AG08396 (cell line): ENCODE data around the gene ZNF57.
"Not testable (repeated sequence)": the region's sequence is repeated elsewhere in the genome, so short reads cannot be mapped to it uniquely, and the experiment has no call there.

ENCODE experiments used
- DNase-seq: peaks from one replicate; pipeline ENCODE4 v3.0.0; 2012; ENCODE audit warnings: low spot score, mixed read lengths

ZNF57 gene

DNA sequence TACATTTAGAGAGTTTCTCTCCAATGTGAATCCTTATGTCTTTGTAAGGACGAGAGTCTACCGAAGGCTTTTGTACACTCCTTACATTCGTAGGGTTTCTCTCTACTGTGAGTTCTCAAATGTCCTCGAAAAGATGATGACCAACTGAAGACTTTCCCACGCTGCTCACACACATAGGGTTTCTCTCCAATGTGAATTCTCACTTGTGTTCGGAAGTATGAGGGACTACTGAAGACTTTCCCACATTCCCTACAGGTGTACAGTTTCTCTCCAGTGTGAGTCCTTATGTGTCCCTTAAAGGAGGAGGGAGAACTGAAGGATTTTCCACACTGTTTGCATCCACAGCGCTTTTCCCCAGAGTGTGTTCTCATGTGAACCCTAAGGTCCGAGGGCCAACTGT is 4.0 kb upstream of the ZNF57 start:
- no peak for DNase-seq

DNA sequence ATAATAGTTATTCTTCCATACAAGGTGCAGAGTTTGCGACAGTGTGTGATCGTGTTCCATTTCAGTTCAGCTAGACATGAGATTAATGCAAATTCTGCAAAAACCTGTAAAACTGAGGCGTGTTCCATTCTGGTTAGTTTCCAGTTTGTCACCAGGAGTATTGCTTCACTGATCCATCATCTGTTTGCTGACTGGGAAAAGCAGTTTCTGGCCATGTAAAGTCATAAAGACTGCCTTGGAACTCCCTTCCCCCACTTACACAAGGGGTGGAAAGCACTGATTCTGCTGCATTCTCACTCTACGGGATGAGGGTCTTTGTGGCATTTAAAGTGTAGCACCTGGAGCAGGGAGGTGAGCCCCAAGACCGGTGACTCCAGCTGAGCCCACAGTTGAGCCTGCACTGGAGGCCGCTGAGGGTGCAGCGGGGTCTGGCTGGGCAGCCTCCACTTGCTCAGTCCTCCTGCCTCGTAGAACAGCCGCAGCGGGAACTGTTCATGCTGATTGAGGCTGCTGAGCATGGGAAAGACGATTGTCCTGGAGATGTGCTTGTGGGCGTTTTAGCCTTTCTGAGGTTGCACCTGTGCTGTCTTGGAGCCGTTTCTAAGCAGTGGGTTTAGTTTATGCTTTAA is 2.0 kb downstream of the ZNF57 start:
- no peak for DNase-seq

DNA sequence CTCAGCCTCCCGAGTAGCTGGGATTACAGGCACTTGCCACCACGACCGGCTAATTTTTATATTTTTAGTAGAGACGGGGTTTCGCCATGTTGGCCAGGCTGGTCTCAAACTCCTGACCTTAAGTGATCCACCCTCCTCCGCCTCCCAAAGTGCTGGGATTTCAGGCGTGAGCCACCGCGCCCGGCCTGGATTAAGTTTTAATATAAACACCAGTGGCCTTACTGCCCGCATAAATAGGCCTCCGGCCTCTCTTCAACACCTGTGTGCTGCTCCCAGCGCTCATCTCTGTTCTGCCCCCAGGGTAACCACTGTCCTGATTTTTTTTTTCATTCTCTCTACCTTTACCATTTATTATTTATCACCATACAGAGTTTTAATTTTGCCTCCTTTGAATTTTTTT is 2.6 kb downstream of the ZNF57 start:
- DNase-seq, result not testable (repeated sequence)

DNA sequence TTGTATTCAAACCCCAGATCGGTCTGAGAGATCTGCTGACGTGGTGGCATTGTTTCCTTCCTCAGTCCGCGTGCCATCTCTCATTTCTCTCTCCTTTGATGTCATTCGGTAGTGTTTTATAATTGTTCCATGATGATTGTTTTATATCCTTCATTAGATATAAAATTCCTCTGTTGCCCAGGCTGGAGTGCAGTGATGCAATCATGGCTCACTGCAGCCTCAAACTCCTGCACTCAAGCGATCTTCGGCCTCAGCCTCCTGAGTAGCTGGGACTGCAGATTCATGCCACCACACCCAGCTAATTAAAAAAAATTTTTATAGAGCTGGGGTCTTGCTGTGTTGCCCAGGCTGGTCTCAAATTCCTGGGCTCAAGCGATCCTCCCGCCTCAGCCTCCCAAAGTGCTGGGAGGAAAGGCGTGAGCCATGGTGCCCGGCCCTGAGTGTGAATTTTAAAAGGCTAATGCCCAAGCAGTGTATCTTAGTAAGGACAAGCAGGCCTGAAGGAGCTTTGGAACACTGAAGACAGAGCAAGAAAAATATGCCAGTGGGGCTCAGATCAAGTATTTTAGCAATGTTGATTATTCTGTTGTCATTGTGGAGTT is 5.3 kb downstream of the ZNF57 start:
- DNase-seq, result no peak

DNA sequence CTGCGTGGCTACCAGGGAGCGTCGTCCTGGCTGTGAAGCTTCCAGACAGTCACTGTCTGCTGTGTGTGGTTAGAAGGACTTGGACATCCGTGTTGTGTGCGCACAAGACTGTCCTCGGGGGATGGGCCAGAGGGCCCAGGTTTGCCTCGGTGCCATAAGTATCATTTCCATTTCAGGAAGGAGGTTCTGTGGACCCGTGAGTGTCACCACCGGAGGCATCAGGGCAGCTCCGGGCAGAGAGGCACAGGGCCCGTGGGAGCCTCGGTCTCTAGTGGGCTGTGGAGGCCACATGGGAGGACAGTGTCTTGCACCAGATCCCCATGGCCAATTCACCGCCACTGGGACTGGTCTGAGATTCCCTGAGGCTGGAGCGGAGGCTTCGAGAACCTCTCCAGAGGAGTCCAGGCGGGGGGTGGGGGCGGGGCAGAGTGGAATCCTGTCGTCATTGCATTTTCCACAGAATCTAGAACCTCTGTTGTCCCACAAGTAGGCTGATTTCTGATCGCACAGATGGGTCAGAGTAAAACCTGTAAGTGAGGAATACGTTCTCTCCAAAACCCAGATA is 6.0 kb downstream of the ZNF57 start:
- DNase-seq, result no peak

DNA sequence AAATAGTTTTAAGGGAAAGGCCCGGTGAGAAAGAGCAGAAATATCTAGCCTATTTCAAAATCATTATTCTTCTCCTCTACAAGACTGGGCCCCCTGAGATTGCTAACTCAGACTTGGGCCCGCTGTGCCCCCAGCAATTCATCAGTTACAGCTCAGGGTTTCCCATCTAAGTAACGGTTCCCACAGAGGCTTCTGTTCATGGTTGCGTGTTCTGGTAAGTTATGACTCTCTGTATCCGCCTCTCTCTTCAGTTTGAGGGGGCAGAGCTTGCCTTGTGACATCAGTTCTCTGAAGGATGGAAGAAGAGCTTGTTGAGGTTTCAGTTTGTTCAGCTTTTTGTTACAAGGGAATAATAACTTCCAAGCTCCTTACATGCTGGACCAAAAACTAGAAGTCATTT is 11.6 kb downstream of the ZNF57 start:
- DNase-seq, result no peak

DNA sequence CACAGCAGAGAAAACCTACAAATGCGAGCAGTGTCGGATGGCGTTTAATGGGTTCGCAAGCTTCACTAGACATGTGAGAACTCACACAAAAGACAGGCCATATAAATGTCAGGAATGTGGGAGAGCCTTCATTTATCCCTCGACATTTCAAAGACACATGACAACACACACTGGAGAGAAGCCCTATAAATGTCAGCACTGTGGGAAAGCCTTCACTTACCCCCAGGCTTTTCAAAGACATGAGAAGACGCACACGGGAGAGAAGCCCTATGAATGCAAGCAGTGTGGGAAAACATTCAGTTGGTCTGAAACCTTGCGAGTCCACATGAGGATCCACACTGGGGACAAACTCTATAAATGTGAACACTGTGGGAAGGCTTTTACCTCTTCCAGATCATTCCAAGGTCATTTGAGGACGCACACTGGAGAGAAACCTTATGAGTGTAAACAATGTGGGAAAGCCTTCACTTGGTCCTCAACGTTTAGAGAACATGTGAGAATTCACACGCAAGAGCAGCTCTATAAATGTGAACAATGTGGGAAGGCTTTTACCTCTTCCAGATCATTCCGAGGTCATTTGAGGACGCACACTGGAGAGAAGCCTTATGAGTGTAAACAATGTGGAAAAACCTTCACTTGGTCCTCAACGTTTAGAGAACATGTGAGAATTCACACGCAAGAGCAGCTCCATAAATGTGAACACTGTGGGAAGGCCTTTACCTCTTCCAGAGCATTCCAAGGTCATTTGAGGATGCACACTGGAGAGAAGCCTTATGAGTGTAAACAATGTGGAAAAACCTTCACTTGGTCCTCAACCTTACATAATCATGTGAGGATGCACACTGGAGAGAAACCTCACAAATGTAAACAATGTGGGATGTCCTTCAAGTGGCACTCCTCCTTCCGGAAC is 16.8 kb downstream of the ZNF57 start:
- no peak for DNase-seq

DNA sequence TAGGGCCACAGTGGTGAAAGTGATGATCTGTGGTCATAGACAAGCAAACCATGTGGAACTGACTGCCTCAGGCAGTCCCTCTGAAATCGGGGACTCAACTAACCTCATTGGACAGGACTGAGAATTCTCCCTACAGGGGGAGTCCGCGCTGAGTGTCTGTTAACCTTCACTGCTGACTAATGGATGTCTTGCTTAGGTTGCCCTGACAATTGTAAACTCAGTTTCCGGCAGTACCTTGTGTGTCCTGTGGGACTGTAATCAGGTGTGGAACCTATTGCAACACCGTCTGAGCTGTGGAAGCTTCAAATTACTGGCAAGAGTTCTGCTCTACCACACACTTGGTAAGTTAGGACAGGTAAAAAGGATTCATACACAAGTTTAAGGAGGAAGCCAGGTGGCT is 22.3 kb downstream of the ZNF57 start:
- DNase-seq, result no peak

DNA sequence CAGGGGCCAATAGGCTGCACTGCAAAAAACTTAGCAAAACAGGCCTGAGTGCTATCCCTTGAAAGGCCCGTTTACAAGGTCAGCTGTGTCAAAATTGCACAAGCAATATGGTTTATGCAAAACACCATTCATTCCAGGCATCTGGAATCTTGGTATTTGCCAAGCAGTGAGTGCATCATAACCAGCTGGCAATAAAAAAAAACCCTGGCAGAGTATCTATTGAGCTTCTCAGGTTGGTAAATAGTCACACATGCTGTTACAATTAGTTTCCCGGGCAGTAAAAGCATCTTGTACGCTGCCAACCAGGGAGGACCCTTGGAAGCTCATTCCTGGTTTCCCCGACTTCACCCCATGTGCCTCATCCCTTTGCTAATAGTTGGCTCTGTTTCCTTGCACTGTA is 22.8 kb downstream of the ZNF57 start:
- peak; percentile 60 for DNase-seq

DNA sequence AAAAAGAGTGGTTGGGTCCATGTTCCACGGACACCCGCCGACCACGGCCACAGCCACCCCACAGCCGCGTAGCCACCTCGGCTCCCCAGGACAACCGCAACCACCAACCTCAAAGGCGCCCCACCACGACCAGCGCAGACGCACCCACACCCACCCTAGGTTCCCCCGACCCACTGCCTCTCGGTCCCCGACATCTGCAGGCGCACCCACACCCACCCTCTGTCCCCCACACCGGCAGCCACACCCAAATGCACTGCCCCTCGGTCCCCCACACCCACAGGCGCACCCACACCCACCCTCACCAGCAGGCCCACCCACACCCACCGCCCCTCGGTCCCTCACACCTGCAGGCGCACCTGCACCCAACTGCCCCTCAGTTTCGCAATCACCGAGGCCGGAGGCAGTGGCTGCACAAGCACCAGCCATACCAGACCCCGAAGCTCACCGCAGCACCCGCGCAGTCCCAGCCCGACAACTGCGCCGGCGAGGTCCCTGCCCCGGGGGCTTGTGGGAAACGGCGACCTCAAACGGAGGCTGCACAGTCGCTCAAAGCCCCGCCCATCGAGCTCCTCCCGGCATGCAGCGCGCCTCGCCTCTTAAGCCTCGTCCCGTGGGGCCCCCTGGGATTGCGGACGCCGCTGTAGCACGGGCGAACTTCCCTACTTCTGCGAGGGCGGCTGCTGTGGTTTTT is 25.8 kb downstream of the ZNF57 start:
- no peak for DNase-seq

DNA sequence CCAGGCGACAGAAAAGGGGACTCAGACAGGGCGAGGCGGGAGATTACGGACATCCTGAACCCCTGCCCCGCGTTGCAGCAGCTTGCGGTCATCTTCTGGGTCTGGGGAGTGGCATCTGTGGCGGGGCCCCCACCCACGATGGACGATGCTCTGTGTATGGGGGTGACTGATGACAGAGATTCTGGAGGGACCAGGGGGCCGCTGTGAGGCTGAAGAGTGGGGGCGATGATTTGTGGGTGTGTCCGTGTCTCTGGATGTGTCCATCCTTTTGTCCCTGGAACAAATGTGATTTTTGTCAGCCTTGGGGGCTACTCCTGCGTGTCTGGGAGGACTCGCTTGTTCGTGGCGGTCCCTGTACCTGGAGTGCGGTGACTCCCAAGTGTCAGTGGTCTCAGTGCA is 26.3 kb downstream of the ZNF57 start:
- DNase-seq, result no peak

DNA sequence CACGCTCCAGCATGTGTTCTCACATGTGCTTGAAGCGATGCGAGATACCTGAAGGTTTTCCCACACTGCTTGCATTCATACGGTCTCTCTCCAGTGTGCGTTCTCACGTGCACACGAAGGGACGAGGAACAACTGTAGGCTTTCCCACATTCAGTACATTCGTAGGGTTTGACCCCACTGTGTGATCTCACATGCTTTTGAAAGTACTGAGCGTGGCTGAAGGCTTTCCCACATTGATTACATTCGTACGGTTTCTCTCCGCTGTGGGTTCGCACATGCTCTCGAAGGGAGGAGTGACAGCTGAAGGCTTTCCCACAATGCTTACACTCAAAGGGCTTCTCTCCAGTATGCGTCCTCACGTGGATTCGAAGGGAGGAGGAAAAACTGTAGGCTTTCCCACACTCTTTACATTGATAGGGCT is 32.8 kb downstream of the ZNF57 start:
- DNase-seq, result no peak

DNA sequence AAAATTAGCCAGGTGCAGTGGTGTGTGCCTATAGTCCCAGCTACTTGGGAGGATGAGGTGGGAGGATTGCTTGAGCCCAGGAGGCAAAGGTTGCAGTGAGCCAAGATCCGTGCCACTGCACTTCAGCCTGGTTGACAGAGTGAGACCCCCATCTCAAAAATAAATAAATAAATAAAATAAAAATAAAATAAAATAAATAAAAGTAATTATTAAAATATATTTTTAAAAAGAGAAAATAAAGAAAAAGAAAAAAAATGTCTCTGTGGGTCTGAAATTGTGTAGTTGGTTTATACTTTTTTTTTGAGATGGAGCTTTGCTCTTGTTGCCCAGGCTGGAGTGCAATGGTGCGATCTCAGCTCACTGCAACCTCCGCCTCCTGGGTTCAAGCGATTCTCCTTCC is 35.1 kb downstream of the ZNF57 start:
- DNase-seq, result not testable (repeated sequence)

DNA sequence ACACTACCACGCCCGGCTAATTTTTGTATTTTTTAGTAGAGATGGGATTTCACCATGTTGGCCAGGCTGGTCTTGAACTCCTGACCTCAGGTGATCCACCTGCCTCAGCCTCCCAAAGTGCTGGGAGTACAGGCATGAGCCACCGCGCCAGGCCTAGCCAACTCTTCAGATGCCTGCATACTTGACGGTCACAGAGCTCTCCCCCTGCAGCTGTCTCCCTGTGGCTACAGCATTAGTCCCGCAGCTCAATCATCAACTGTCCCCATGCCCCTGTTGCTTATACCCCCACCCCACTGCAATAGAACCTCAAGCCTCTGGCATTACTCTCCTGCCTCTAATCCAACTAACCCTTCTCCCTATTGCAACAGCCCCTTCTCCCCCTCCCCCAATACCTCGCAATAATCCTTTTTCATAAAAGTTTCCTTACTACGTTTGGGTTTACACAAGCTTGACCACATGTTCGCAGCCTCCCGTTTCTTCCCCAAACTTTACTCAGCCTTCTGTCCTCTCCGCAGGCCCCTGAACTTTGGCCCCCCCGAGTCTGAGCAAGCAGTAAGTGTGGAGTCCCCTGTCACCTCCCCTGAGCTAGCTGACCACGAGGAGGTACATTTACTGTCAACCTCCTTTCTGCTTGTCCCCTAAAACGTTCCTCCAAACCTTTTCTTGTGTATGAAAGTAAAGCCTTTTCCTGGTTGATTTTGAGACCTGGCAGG is 42.4 kb downstream of the ZNF57 start:
- no peak for DNase-seq

DNA sequence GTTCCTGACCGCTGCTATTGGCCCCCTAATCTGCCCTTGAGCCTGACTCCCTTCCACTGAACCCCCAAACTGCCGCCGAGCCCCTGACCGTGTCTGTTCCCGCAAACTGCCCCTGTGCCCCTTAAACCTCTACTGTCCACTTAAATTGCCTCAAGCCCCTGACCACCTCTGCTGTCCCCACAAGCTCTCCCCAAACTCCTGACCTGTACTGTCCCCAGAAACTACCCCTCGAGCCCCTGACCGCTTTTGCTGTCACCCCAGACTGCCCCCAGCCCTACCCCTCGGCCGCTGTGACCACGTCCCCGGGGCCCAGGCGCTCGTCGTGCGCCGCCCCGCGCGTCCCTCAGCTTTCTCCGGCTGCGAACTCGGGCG is 43.7 kb downstream of the ZNF57 start:
- DNase-seq, result no peak

DNA sequence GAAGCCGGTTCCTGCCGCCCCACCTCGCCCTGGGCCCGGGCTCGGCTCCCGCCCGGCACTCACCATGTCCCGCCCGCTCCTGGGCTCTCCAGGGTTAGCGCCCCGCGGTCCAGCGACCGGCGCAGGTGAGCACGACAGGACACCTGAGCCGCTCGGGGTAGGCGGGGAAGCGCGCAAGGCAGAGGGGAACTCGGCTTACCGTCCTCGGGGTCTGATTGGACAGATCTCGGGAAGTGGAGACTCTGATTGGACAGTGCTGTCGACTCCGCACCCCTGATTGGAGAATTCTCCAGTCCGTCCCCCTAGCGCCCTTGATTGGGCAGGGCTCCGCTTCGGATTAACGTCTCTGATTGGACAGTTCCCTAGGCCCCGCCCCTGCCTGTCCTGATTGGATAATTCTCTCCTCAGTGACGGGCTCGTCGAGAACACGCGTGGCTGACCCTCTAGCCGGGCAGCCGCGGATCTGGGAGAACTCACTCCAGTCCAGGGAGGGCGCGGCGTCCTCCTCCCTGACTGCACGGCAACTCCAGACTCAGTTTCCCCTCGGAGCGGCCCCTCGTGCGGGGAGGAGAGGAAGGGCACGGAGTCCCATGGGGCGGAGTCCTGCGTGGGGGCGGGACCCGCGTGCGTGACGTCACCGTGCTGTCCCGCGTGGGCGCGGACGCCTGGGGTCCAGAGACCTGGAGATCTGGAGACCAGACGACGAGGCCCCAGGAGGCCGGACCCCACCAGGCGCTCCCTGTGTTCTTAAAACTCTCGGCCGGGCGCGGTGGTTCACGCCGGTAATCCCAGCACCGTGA is 44.2 kb downstream of the ZNF57 start, which contains the start of gene ZNF77:
ZNF77 (minus strand) TSS at position 197 of the 800 bp plus-strand sequence; CDS start at position 66, 131 bp downstream.
- peak; percentile 100 for DNase-seq

DNA sequence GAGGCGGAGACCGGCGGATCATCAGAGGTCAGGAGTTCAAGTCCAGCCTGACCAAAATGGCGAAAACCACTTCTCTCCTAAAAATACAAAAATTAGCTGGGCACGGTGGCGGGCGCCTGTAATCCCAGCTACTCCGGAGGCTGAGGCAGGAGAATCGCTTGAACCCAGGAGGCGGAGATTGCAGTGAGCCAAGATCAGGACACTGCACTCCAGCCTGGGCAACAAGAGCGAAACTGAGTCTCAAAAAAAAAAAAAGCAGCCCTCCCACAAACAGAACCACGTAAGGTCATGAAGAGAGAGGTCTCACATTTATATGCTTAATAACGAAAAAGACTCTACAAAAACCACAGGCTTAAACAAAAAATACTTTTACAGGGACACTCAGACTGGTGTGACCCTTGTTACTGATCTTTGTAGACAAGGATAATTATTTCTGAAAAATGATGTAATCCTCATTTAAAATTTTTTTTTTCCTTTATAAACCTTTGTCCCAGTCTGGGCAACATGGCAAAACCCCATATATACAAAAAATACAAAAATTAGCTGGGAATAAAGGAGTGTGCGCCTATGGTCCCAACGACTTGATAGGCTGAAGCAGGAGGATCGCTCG is 45.0 kb downstream of the ZNF57 start:
- no peak for DNase-seq

DNA sequence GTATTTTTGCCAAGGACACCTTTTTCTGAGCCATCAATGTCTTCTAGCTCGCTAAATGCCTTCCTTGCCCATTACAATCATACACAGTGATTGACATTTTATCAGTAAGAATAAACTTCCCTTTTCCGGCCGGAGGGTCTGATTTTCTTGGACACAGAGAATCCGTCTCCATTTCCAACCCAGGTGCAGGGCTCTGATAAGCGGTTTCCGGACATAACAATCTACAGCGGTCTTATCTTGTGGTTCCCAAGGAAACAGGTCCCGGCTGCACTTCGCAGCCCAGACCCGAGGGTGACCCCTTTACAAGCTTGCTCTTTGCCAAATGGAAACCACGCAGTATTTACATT is 49.2 kb downstream of the ZNF57 start:
- no peak for DNase-seq

DNA sequence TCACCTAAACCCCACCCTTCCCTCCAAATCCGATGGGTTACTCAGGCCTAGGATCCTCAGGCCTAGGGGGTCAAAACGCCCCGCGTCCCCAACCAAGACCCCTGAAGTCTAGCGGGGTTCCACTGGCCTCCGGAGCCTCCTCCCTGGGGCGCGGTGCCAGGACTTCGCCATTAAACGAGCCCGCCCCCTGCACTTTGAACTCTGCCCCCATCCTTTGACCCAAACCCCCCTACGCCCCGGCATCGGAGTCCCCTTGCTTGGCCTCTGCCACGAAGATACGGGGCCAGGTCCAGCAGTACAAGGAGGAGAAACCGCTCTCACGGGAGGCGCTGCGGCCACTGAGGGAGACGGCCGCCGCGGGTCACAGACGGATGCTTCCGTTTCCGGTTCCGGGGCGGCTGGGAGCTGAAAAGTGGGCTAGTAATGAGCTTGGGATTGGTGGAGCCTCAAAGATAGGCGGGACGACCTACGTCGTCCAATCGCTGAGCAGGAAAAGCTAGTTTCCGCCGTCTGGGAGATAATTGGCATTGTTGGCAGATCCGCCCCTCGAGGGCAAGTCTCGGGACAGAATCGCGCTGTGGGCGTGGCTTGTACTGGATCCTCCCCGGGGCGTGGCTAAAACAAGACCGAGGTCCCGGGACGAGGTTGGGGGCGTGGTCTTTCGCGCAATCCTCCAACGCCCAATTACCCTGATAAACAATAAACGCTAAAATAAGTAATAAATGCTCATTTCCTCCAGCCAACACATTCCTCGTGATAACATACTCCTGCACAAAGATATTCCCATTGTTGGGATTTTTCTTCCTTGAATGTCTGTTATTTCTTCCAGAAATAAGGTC is 49.8 kb downstream of the ZNF57 start:
- DNase-seq, result peak; percentile 98
